ENCODE data around the gene S100A9. TPM values are rescaled to one million over a fixed set of nuclear protein-coding genes. Genes with fewer than 3 reads are reported as not detected.

Gene S100A9
- total RNA-seq, 1 experiment from 2014 or later, result 0.33 TPM

- TF ChIP-seq ARID4B (CRISPR knock-in tag; IDR thresholded peaks at IDR 0.05; ENCODE audit: borderline replicate concordance) (no peak), NR2C2 (CRISPR knock-in tag; IDR thresholded peaks at IDR 0.05) (no peak), CREB1 (CRISPR knock-in tag; IDR thresholded peaks at IDR 0.05) (no peak)
These were observed 1.6 kb downstream of the S100A9 start (continued) for GRCh38 chr1:153359241-153359640.

GRCh38 chr1:153360190-153360589 lies 2.5 kb downstream of the S100A9 start:
- Mint-ChIP-seq H3K4me3 (no peak overlapping the region), H3K27me3 (ENCODE audit: low read depth) (no peaks in the 10 kb centered on the region; the same call in 1 of the 2 replicates), H3K9me3 (no peaks in the 10 kb centered on the region), H3K27ac (no peak overlapping the region), H3K36me3 (no peaks in the 10 kb centered on the region), H3K4me1 (peaks cover 6% of the 10 kb centered on the region; the same call in 1 of the 2 replicates)
- DNase-seq (ENCODE audit: low spot score) (no peak), ATAC-seq (no peak)
- ChIA-PET CTCF (interaction anchor here (4.0 kb wide), 1 partner anchor 135 kb away, joined by 32 read pairs; no protein-coding TSS in a partner anchor), POLR2A (no interaction called here)
- TF ChIP-seq NFE2L1 (CRISPR knock-in tag; IDR thresholded peaks at IDR 0.05) (no peak), USF1 (CRISPR knock-in tag; IDR thresholded peaks at IDR 0.05) (no peak), NFYB (CRISPR knock-in tag; conservative IDR thresholded peaks at IDR 0.05; ENCODE audit: low read depth) (no peak), E2F1 (CRISPR knock-in tag; IDR thresholded peaks at IDR 0.05) (no peak)

- no peak for TF ChIP-seq MYBL2 (CRISPR knock-in tag; IDR thresholded peaks at IDR 0.05)
- TF ChIP-seq RORB (CRISPR knock-in tag; IDR thresholded peaks at IDR 0.05), result no peak
- H3K27ac Mint-ChIP-seq, result no peak overlapping the region
- ATAC-seq (no peak), DNase-seq (ENCODE audit: low spot score) (no peak)
- ChIA-PET POLR2A (no interaction called here), CTCF (interaction anchor here (1.4 to 4.0 kb wide), 3 partner anchors 7 to 134 kb away, joined by 7 to 32 read pairs (median 10); no protein-coding TSS in a partner anchor)
- peaks cover 6% of the 10 kb centered on the region; the same call in 1 of the 2 replicates for H3K4me1 Mint-ChIP-seq
- no peaks in the 10 kb centered on the region for H3K36me3 Mint-ChIP-seq
- H3K27me3 Mint-ChIP-seq (ENCODE audit: low read depth), result no peaks in the 10 kb centered on the region; the same call in 1 of the 2 replicates
- H3K4me3 Mint-ChIP-seq, result no peak overlapping the region
- no peaks in the 10 kb centered on the region for H3K9me3 Mint-ChIP-seq
These were observed 3.2 kb downstream of the S100A9 start for GRCh38 chr1:153360592-153361479.

- no peak overlapping the region for H3K4me3 Mint-ChIP-seq
- H3K27ac Mint-ChIP-seq, result no peak overlapping the region
- DNase-seq (ENCODE audit: low spot score), result no peak
- H3K4me1 Mint-ChIP-seq, result peaks cover 6% of the 10 kb centered on the region; the same call in 1 of the 2 replicates
- no peak for ATAC-seq
- no peaks in the 10 kb centered on the region for H3K36me3 Mint-ChIP-seq
- H3K9me3 Mint-ChIP-seq, result no peaks in the 10 kb centered on the region
- ChIA-PET CTCF (interaction anchor here (1.4 to 1.6 kb wide), 3 partner anchors 8 to 133 kb away, joined by 3 to 10 read pairs (median 7); no protein-coding TSS in a partner anchor), POLR2A (no interaction called here)
- TF ChIP-seq NR3C1 (CRISPR knock-in tag; conservative IDR thresholded peaks at IDR 0.05; ENCODE audit: low read depth) (no peak), HMGA2 (CRISPR knock-in tag; IDR thresholded peaks at IDR 0.05) (no peak), MAX (CRISPR knock-in tag; IDR thresholded peaks at IDR 0.05) (no peak), E2F1 (CRISPR knock-in tag; IDR thresholded peaks at IDR 0.05) (no peak)
- no peaks in the 10 kb centered on the region; the same call in 1 of the 2 replicates for H3K27me3 Mint-ChIP-seq (ENCODE audit: low read depth)
These were observed 3.9 kb downstream of the S100A9 start for GRCh38 chr1:153361480-153362109.
